ENCODE data around the gene PTPRR. TPM values are rescaled to one million over a fixed set of nuclear protein-coding genes. Genes with fewer than 3 reads are reported as not detected.

Gene PTPRR
- total and polyA plus RNA-seq, 2 of the 4 experiments (the other 2 are of a cell fraction), result 0.18 to 0.21 TPM

DNA sequence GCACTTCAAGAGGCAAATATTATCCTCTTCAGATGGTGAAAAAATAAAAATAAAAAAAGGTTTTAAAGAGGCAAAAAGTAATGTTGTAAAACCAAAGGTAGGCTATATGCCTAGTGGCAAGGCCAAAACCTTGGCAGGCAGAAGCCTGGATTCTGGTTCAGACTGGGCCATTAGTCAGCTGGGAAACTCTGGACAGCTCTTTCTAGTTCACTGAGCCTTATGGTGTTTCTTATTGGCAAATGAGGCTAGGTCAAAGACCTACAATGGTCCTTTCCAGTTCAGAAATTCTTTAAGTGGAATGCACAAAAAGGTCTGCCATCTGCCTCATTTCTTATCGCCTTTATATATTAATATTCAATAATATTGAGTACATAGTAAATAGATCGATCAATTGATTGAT lies 327.9 kb downstream of the PTPRR start:
- no peaks in the 10 kb centered on the region for H3K9me1 ChIP-seq (ENCODE audit: insufficient read depth, low read length)
- H2AK5ac ChIP-seq (ENCODE audit: low read depth, low read length), result no peak overlapping the region
- ChIA-PET POLR2A (ENCODE audit: unreplicated experiment) (no interaction called here), CTCF (no interaction called here)
- H2BK20ac ChIP-seq (ENCODE audit: low read depth, low read length), result no peak overlapping the region
- ATAC-seq (ENCODE audit: low read depth) (no peak), DNase-seq (no peak)
- H3K36me3 ChIP-seq (ENCODE audit: control insufficient read depth, insufficient read depth, low read length), result no peaks in the 10 kb centered on the region
- intact Hi-C loops (cut with micrococcal nuclease), result loop anchor here (10.0 kb wide), 1 partner anchor 422 kb away; no protein-coding TSS in a partner anchor
- dilution Hi-C loops (cut with HindIII; ENCODE audit: low sequenced_read_pairs, unreplicated experiment), result no loop called here
- TF ChIP-seq BHLHE40 (IDR thresholded peaks at IDR 0.05; ENCODE audit: low read depth, low read length) (no peak), CHD1 (IDR thresholded peaks at IDR 0.05; ENCODE audit: low read depth, low read length) (no peak), RFX5 (IDR thresholded peaks at IDR 0.05; ENCODE audit: low read depth, low read length) (no peak), POLR2A (IDR thresholded peaks at IDR 0.05; ENCODE audit: low read depth, low read length) (no peak), RAD21 (IDR thresholded peaks at IDR 0.05; ENCODE audit: low read length) (no peak), MAZ (IDR thresholded peaks at IDR 0.05; ENCODE audit: borderline replicate concordance, low read depth, low read length) (no peak), MAFK (IDR thresholded peaks at IDR 0.05; ENCODE audit: low read depth, low read length) (no peak), CEBPB (IDR thresholded peaks at IDR 0.05; ENCODE audit: low read depth, low read length) (no peak), SMC3 (IDR thresholded peaks at IDR 0.05; ENCODE audit: low read depth, low read length) (no peak)
- TF ChIP-seq, protein P1, sequence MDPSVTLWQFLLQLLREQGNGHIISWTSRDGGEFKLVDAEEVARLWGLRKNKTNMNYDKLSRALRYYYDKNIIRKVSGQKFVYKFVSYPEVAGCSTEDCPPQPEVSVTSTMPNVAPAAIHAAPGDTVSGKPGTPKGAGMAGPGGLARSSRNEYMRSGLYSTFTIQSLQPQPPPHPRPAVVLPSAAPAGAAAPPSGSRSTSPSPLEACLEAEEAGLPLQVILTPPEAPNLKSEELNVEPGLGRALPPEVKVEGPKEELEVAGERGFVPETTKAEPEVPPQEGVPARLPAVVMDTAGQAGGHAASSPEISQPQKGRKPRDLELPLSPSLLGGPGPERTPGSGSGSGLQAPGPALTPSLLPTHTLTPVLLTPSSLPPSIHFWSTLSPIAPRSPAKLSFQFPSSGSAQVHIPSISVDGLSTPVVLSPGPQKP (IDR thresholded peaks at IDR 0.05; ENCODE audit: borderline replicate concordance, low read depth, low read length), result no peak
- TF ChIP-seq, protein P2, sequence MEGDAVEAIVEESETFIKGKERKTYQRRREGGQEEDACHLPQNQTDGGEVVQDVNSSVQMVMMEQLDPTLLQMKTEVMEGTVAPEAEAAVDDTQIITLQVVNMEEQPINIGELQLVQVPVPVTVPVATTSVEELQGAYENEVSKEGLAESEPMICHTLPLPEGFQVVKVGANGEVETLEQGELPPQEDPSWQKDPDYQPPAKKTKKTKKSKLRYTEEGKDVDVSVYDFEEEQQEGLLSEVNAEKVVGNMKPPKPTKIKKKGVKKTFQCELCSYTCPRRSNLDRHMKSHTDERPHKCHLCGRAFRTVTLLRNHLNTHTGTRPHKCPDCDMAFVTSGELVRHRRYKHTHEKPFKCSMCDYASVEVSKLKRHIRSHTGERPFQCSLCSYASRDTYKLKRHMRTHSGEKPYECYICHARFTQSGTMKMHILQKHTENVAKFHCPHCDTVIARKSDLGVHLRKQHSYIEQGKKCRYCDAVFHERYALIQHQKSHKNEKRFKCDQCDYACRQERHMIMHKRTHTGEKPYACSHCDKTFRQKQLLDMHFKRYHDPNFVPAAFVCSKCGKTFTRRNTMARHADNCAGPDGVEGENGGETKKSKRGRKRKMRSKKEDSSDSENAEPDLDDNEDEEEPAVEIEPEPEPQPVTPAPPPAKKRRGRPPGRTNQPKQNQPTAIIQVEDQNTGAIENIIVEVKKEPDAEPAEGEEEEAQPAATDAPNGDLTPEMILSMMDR (conservative IDR thresholded peaks at IDR 0.05; ENCODE audit: low read depth, low read length), result no peak
- TF ChIP-seq, protein P3, sequence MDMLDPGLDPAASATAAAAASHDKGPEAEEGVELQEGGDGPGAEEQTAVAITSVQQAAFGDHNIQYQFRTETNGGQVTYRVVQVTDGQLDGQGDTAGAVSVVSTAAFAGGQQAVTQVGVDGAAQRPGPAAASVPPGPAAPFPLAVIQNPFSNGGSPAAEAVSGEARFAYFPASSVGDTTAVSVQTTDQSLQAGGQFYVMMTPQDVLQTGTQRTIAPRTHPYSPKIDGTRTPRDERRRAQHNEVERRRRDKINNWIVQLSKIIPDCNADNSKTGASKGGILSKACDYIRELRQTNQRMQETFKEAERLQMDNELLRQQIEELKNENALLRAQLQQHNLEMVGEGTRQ (IDR thresholded peaks at IDR 0.05; ENCODE audit: low read depth, low read length), result no peak
- no peak overlapping the region for H3K18ac ChIP-seq (ENCODE audit: low read depth, low read length)
- no peak overlapping the region for H3K4me2 ChIP-seq (ENCODE audit: low read depth, low read length)
- H3K4me1 ChIP-seq (ENCODE audit: control insufficient read depth, insufficient read depth, low read length), result no peaks in the 10 kb centered on the region
- H2BK15ac ChIP-seq (ENCODE audit: low read depth, low read length), result no peak overlapping the region
- no peak overlapping the region for H3K23ac ChIP-seq (ENCODE audit: low read depth, low read length)
- no peak overlapping the region for H4K5ac ChIP-seq (ENCODE audit: low read depth, low read length)
- H3K14ac ChIP-seq (replicated peaks; ENCODE audit: low read depth, low read length), result no peak overlapping the region
- no peaks in the 10 kb centered on the region for H3K9me3 ChIP-seq (ENCODE audit: control insufficient read depth, insufficient read depth, low read length)
- no peak overlapping the region for H4K91ac ChIP-seq (ENCODE audit: insufficient read depth, low read depth, low read length)
- no peak overlapping the region for H3K9ac ChIP-seq (ENCODE audit: low read depth, low read length)
- H2AK9ac ChIP-seq (replicated peaks; ENCODE audit: low read depth, low read length, poor library complexity), result no peak overlapping the region
- no peak overlapping the region for H2BK120ac ChIP-seq (ENCODE audit: low read depth, low read length)
- H3K27ac ChIP-seq (ENCODE audit: insufficient read depth, low read length), result no peak overlapping the region
- no peaks in the 10 kb centered on the region for H3K27me3 ChIP-seq (ENCODE audit: control insufficient read depth, insufficient read depth, low read length)
- H2AFZ ChIP-seq (replicated peaks; ENCODE audit: low read length, poor library complexity), result no peak overlapping the region
- H3K56ac ChIP-seq (ENCODE audit: extremely low read depth, insufficient read depth, low read length), result no peak overlapping the region
- no peaks in the 10 kb centered on the region for H3K79me1 ChIP-seq (ENCODE audit: low read depth in 1 of 2, low read length in 2 of 2)
- no TSS peak for BruUV-seq (replicated peaks)
- H3K4me3 ChIP-seq (ENCODE audit: insufficient read depth, low read depth, low read length), result no peak overlapping the region
- no peaks in the 10 kb centered on the region for H4K20me1 ChIP-seq (ENCODE audit: insufficient read depth, low read length)
- H3K4ac ChIP-seq (ENCODE audit: low read depth, low read length), result no peak overlapping the region
- no CpG with 5 or more reads among the region's 2 CpGs for WGBS, 2 experiments (ENCODE audit: extremely low coverage in 2 of 2, insufficient read length in 1 of 2)
- H4K8ac ChIP-seq (ENCODE audit: low read depth in 2 of 2, low read length in 2 of 2), result no peak overlapping the region
- in situ Hi-C loops (cut with MboI; ENCODE audit: low sequenced_read_pairs), result no loop called here
- no peak overlapping the region for H2BK5ac ChIP-seq (ENCODE audit: low read depth, low read length, poor library complexity, severe bottlenecking)

Measured in IMR-90 (cell line).